Panc1 (cell line): ENCODE results near the gene CCDC146. TPM values are rescaled to one million over a fixed set of nuclear protein-coding genes. Genes with fewer than 3 reads are reported as not detected.

Experiments used
- ATAC-seq: fragments of 200-7000 bp; cut with Tn5 transposase; 2 replicates; pipeline ENCODE4 v1.9.1; 2020; ENCODE audit warnings: mild to moderate bottlenecking, moderate library complexity
- BruUV-seq: library from RNA; stranded (reverse); fragments of 400-500 nt; replicated peaks from 2 replicates; lab custom pipeline; 2021; lab: Mats Ljungman, UMichigan
- CTCF ChIA-PET: fragments of 300-600 bp; sonication (Branson Sonifier 250); formaldehyde crosslinking; loops from one replicate; lab custom pipeline; 2022; ENCODE audit warnings: antibody characterized with exemption; lab: Charles Lee
- POLR2A ChIA-PET: fragments of 300-600 bp; sonication (Branson Sonifier 250); formaldehyde crosslinking; loops from one replicate; lab custom pipeline; 2022; ENCODE audit warnings: antibody characterized with exemption; lab: Charles Lee
- DNase-seq: peaks from one replicate; pipeline ENCODE4 v3.0.0-alpha.2; 2010; ENCODE audit warnings: low read depth, low spot score
- H3K27ac ChIP-seq: 2 replicates; pipeline ENCODE4 v1.5.1; 2011; ENCODE audit warnings: mild to moderate bottlenecking, low read length, inconsistent platforms
- H3K27me3 ChIP-seq: fragments of 200-500 bp; sonication (Bioruptor generic); 2 replicates; pipeline ENCODE4 v1.6.0; 2014; ENCODE audit warnings: low read length, inconsistent platforms; ENCODE audit not compliant: control insufficient read depth, insufficient read depth
- H3K36me3 ChIP-seq: fragments of 200-500 bp; sonication (Bioruptor generic); 2 replicates; pipeline ENCODE4 v1.5.1; 2014; ENCODE audit warnings: inconsistent platforms, mild to moderate bottlenecking, low read length, moderate library complexity; ENCODE audit not compliant: control insufficient read depth, insufficient read depth
- H3K4me1 ChIP-seq: 2 replicates; pipeline ENCODE4 v1.5.1; 2011; ENCODE audit warnings: inconsistent platforms, mild to moderate bottlenecking, low read length, moderate library complexity; ENCODE audit not compliant: control insufficient read depth, insufficient read depth
- H3K4me3 ChIP-seq, 2 experiments: 2 replicates each; pipeline ENCODE4 v1.5.1; 2011 to 2012; ENCODE audit warnings: low read depth in 2 of 2, low read length in 2 of 2, mild to moderate bottlenecking in 2 of 2, inconsistent platforms in 1 of 2, moderate library complexity in 1 of 2
- H3K9me3 ChIP-seq: fragments of 200-500 bp; sonication (Bioruptor generic); 2 replicates; pipeline ENCODE4 v1.5.1; 2014; ENCODE audit warnings: low read depth, mild to moderate bottlenecking, inconsistent platforms, low read length, moderate library complexity; ENCODE audit not compliant: control insufficient read depth, insufficient read depth
- POLR2AphosphoS5 ChIP-seq: IDR thresholded peaks from 2 replicates; pipeline ENCODE4 v1.6.1; 2012; ENCODE audit warnings: mild to moderate bottlenecking, low read depth, low read length, moderate library complexity
- SIN3A ChIP-seq: IDR thresholded peaks from 2 replicates; pipeline ENCODE4 v1.6.1; 2012; ENCODE audit warnings: low read depth, mild to moderate bottlenecking, low read length, moderate library complexity, borderline replicate concordance; ENCODE audit not compliant: insufficient read depth
- TCF7L2 ChIP-seq: IDR thresholded peaks from 2 replicates; pipeline ENCODE4 v1.6.1; 2011; ENCODE audit warnings: mild to moderate bottlenecking, low read depth, low read length, inconsistent platforms
- in situ Hi-C: cut with HindIII; loops from 2 replicates; pipeline ENCODE4 v1.10.0; 2016; ENCODE audit warnings: low sequenced_read_pairs, low pct_unique_long_range_greater_than_20kb
- intact Hi-C: fragments of 100-400 bp; cut with micrococcal nuclease; formaldehyde crosslinking; loops from one replicate; pipeline ENCODE4 v1.10.0; 2022; ENCODE audit not compliant: unreplicated experiment
- total RNA-seq: library from RNA; stranded (reverse); gene quantifications from one replicate; pipeline ENCODE4 v1.2.1, GENCODE V29; 2021; ENCODE audit not compliant: unreplicated experiment
- TF ChIP-seq, protein P1 (sequence below): fragments of 450-650 bp; IDR thresholded peaks from 2 replicates; pipeline ENCODE4 v1.5.1; 2017; ENCODE audit warnings: mild to moderate bottlenecking
- TF ChIP-seq, protein P2 (sequence below), 2 experiments: IDR thresholded peaks; 2 replicates each; pipeline ENCODE4 v1.6.1; 2011 to 2012; ENCODE audit warnings: low read depth in 2 of 2, control low read depth in 1 of 2, low read length in 1 of 2, mild to moderate bottlenecking in 1 of 2, moderate library complexity in 1 of 2; ENCODE audit not compliant: insufficient read depth in 1 of 2

CCDC146 gene
- total RNA-seq, 1 experiment from 2014 or later, result 1.2 TPM

DNA sequence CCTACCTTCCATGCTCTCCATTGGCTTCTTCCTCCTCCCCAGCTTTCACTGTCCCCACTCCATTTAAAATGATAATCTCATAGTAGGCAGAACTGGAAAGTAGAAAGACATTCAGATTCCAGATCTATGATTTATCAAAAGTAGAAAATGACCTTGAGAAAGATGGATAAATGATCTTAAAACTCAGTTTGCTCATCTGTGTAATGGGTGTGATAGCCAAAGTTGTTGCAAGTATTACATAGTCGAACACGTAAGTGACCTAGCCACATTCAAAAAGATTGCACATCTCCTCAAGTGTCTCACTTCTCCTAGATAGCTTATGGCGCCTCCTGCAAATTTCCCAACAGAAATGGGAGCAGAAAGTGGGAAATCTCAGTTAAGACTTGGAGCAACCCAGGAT lies 167.0 kb downstream of the CCDC146 start:
- ChIA-PET CTCF (no interaction called here), POLR2A (no interaction called here)
- no peak for TF ChIP-seq POLR2AphosphoS5
- ATAC-seq (no peak), DNase-seq (no peak)
- in situ Hi-C loops, result no loop called here
- no peak overlapping the region for H3K27ac ChIP-seq
- H3K4me3 ChIP-seq, result no peak overlapping the region
- no TSS peak for BruUV-seq
- intact Hi-C loops, result no loop called here
- H3K27me3 ChIP-seq, result no peaks in the 10 kb centered on the region
- H3K9me3 ChIP-seq, result no peaks in the 10 kb centered on the region
- no peaks in the 10 kb centered on the region for H3K4me1 ChIP-seq
- no peaks in the 10 kb centered on the region for H3K36me3 ChIP-seq

DNA sequence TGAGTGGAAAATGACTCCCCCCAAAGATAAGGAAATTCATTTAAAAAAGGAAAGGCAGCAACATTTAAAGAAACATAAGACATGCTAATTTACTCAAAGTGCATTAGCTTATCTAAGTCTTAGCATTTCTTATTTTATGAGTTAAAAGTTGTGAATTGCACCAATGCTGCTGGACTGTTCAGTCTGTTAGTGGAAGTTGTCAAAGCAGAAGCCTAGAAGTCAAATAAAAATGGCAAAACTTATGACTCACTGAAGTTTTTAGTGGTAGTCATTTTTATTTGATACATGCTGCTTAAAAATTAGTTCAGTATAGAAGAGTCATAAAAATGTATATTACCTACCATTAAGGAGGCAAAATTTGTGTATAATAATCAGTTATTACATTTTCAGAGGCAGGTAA lies 168.0 kb downstream of the CCDC146 start:
- in situ Hi-C loops (no loop called here), intact Hi-C loops (no loop called here)
- POLR2A ChIA-PET, result no interaction called here

DNA sequence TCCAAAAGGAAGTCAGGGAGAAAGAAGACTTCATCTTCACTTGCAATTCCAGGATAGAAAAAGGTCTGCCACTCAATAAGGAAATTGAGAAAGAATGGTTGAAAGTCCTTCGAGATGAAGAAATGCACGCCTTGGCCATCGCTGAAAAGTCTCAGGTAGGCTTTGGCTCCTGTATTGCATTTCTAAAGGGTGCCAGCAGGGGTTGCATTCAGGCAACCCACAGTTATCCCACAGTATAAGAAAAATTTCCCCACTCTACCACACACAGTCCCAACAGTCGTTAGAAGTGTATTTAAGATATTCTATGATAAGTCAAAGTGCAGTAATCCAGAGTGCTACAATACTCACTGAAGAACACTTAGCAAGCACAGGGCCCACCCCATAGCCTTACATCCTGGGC lies 170.6 kb downstream of the CCDC146 start:
- Histone ChIP-seq H3K4me1 (no peaks in the 10 kb centered on the region), H3K4me3 (no peak overlapping the region), H3K27ac (no peak overlapping the region), H3K36me3 (no peaks in the 10 kb centered on the region), H3K27me3 (no peaks in the 10 kb centered on the region), H3K9me3 (no peaks in the 10 kb centered on the region)
- BruUV-seq, result no TSS peak
- CTCF ChIA-PET, result no interaction called here
- intact Hi-C loops, result no loop called here
- no peak for ATAC-seq
- in situ Hi-C loops, result no loop called here
- TF ChIP-seq, protein P1, sequence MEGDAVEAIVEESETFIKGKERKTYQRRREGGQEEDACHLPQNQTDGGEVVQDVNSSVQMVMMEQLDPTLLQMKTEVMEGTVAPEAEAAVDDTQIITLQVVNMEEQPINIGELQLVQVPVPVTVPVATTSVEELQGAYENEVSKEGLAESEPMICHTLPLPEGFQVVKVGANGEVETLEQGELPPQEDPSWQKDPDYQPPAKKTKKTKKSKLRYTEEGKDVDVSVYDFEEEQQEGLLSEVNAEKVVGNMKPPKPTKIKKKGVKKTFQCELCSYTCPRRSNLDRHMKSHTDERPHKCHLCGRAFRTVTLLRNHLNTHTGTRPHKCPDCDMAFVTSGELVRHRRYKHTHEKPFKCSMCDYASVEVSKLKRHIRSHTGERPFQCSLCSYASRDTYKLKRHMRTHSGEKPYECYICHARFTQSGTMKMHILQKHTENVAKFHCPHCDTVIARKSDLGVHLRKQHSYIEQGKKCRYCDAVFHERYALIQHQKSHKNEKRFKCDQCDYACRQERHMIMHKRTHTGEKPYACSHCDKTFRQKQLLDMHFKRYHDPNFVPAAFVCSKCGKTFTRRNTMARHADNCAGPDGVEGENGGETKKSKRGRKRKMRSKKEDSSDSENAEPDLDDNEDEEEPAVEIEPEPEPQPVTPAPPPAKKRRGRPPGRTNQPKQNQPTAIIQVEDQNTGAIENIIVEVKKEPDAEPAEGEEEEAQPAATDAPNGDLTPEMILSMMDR, result 0 out of 2 replicates have a peak, but pooled peaks have one; percentile 15
- no peak for TF ChIP-seq SIN3A
- no peak for DNase-seq
- POLR2A ChIA-PET, result no interaction called here

More for the DNA sequence above, 168.0 kb downstream of the CCDC146 start:
- no peaks in the 10 kb centered on the region for H3K9me3 ChIP-seq
- no peaks in the 10 kb centered on the region for H3K4me1 ChIP-seq
- H3K27me3 ChIP-seq, result no peaks in the 10 kb centered on the region
- no peak overlapping the region for H3K4me3 ChIP-seq
- CTCF ChIA-PET, result no interaction called here
- no peak overlapping the region for H3K27ac ChIP-seq
- TF ChIP-seq SIN3A, result no peak
- TF ChIP-seq, protein P2, sequence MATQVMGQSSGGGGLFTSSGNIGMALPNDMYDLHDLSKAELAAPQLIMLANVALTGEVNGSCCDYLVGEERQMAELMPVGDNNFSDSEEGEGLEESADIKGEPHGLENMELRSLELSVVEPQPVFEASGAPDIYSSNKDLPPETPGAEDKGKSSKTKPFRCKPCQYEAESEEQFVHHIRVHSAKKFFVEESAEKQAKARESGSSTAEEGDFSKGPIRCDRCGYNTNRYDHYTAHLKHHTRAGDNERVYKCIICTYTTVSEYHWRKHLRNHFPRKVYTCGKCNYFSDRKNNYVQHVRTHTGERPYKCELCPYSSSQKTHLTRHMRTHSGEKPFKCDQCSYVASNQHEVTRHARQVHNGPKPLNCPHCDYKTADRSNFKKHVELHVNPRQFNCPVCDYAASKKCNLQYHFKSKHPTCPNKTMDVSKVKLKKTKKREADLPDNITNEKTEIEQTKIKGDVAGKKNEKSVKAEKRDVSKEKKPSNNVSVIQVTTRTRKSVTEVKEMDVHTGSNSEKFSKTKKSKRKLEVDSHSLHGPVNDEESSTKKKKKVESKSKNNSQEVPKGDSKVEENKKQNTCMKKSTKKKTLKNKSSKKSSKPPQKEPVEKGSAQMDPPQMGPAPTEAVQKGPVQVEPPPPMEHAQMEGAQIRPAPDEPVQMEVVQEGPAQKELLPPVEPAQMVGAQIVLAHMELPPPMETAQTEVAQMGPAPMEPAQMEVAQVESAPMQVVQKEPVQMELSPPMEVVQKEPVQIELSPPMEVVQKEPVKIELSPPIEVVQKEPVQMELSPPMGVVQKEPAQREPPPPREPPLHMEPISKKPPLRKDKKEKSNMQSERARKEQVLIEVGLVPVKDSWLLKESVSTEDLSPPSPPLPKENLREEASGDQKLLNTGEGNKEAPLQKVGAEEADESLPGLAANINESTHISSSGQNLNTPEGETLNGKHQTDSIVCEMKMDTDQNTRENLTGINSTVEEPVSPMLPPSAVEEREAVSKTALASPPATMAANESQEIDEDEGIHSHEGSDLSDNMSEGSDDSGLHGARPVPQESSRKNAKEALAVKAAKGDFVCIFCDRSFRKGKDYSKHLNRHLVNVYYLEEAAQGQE (IDR thresholded peaks at IDR 0.05; ENCODE audit: insufficient read depth in 1 of 2, low read depth in 2 of 2, low read length in 1 of 2), result no peak
- TF ChIP-seq, protein P1, result no peak
- TF ChIP-seq TCF7L2, result no peak
- no peak for TF ChIP-seq POLR2AphosphoS5
- no peaks in the 10 kb centered on the region for H3K36me3 ChIP-seq
- BruUV-seq, result no TSS peak
- DNase-seq (no peak), ATAC-seq (no peak)
